BLaER1 (cell line): ENCODE measurements around the gene TOMM5.

Experiments used
- H3K27ac ChIP-seq: shearing (Covaris generic); formaldehyde crosslinking; 2 replicates; pipeline ENCODE4 v1.8.1; 2022
- H3K27me3 ChIP-seq: shearing (Covaris generic); formaldehyde crosslinking; 2 replicates; pipeline ENCODE4 v1.8.1; 2022
- H3K36me3 ChIP-seq: shearing (Covaris generic); formaldehyde crosslinking; 2 replicates; pipeline ENCODE4 v1.8.1; 2022
- H3K4me1 ChIP-seq: shearing (Covaris generic); formaldehyde crosslinking; 2 replicates; pipeline ENCODE4 v1.8.1; 2022
- H3K4me2 ChIP-seq: shearing (Covaris generic); formaldehyde crosslinking; 2 replicates; pipeline ENCODE4 v1.8.1; 2022
- H3K4me3 ChIP-seq: shearing (Covaris generic); formaldehyde crosslinking; 2 replicates; pipeline ENCODE4 v1.8.1; 2022
- H3K9ac ChIP-seq: shearing (Covaris generic); formaldehyde crosslinking; 2 replicates; pipeline ENCODE4 v1.8.1; 2022
- H3K9me3 ChIP-seq: shearing (Covaris generic); formaldehyde crosslinking; 2 replicates; pipeline ENCODE4 v1.8.1; 2022
- H4K20me1 ChIP-seq: shearing (Covaris generic); formaldehyde crosslinking; 2 replicates; pipeline ENCODE4 v1.8.1; 2022
- Cebpa-rat ChIP-seq: shearing (Covaris generic); IDR thresholded peaks from 2 replicates; pipeline ENCODE4 v1.8.1; 2022

The TOMM5 gene

DNA sequence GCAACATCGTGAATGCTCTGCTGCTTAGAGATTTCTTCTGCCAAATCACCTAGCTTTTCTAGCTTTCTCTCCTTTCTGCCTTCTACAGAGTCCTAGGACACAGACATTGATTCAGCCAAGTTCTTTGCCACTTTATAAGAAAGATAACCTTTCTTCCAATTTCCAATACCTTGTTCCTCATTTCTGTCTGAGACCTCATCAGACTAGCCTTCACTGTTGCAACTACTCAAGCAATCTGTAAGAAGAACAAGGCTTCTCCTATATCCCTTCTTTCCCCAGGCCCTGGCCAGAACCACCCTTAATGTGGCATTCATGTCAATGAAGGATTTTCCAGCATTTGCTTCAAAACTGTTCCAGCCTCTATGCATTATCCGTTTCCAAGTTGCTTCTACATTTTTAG, 40.5 kb downstream of the TOMM5 start:
- H3K36me3 ChIP-seq = 0 out of 2 replicates have a peak, but pooled peaks cover 8% of the 10 kb centered on the region
- 0 out of 2 replicates have a peak, but pooled peaks cover 7% of the 10 kb centered on the region for H4K20me1 ChIP-seq
- no peak overlapping the region for H3K27ac ChIP-seq
- TF ChIP-seq Cebpa-rat = no peak
- H3K4me1 ChIP-seq = peaks cover 6% of the 10 kb centered on the region; the same call in 1 of the 2 replicates
- no peak overlapping the region for H3K4me3 ChIP-seq
- peaks cover 9% of the 10 kb centered on the region for H3K9me3 ChIP-seq
- H3K27me3 ChIP-seq = no peaks in the 10 kb centered on the region
- no peak overlapping the region for H3K9ac ChIP-seq
- no peak overlapping the region for H3K4me2 ChIP-seq

- no peak overlapping the region for H3K4me2 ChIP-seq
- H3K36me3 ChIP-seq = 0 out of 2 replicates have a peak, but pooled peaks cover 8% of the 10 kb centered on the region
- peaks cover 9% of the 10 kb centered on the region for H3K9me3 ChIP-seq
- no peaks in the 10 kb centered on the region for H3K27me3 ChIP-seq
- H3K4me1 ChIP-seq = peaks cover 6% of the 10 kb centered on the region; the same call in 1 of the 2 replicates
- H3K27ac ChIP-seq = no peak overlapping the region
- H3K9ac ChIP-seq = no peak overlapping the region
- H3K4me3 ChIP-seq = no peak overlapping the region
- no peak for TF ChIP-seq Cebpa-rat
- 0 out of 2 replicates have a peak, but pooled peaks cover 7% of the 10 kb centered on the region for H4K20me1 ChIP-seq
Measured at GRCh38 chr9:37551468-37551867, 40.9 kb downstream of the TOMM5 start.

DNA sequence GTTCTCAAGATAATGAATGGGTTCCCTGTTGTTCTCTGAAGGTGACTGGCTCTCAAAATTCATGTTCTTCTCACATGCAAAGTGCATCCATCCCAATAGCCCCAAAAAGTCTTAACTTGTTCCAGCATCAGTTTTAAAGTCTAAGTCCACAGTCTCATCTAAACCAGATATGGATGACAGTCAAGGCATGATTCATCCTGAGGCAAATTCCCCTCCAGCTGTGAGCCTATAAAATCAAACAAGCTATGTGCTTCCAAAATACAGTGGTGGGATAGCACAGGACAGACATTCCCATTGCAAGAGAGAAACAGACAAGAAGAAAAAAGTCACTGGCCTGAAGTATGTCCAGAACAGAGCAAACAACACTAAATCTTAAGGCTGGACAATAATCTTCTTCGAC, 41.6 kb downstream of the TOMM5 start:
- Histone ChIP-seq H3K4me3 (no peak overlapping the region), H4K20me1 (0 out of 2 replicates have a peak, but pooled peaks cover 7% of the 10 kb centered on the region), H3K27ac (no peak overlapping the region), H3K9me3 (peaks cover 13% of the 10 kb centered on the region), H3K4me1 (peaks cover 6% of the 10 kb centered on the region; the same call in 1 of the 2 replicates), H3K27me3 (no peaks in the 10 kb centered on the region), H3K4me2 (no peak overlapping the region), H3K9ac (no peak overlapping the region), H3K36me3 (0 out of 2 replicates have a peak, but pooled peaks cover 8% of the 10 kb centered on the region)
- TF ChIP-seq Cebpa-rat = no peak

GRCh38 chr9:37549527-37549926, 42.9 kb downstream of the TOMM5 start:
- Histone ChIP-seq H3K9me3 (peaks cover 13% of the 10 kb centered on the region), H3K27me3 (no peaks in the 10 kb centered on the region), H3K27ac (no peak overlapping the region), H3K4me3 (no peak overlapping the region), H3K36me3 (0 out of 2 replicates have a peak, but pooled peaks cover 8% of the 10 kb centered on the region), H3K4me1 (peaks cover 6% of the 10 kb centered on the region; the same call in 1 of the 2 replicates), H4K20me1 (0 out of 2 replicates have a peak, but pooled peaks cover 7% of the 10 kb centered on the region), H3K9ac (no peak overlapping the region), H3K4me2 (no peak overlapping the region)
- no peak for TF ChIP-seq Cebpa-rat

- Histone ChIP-seq H3K4me2 (no peak overlapping the region), H3K27ac (no peak overlapping the region), H3K4me3 (no peak overlapping the region), H3K9ac (no peak overlapping the region), H3K36me3 (0 out of 2 replicates have a peak, but pooled peaks cover 8% of the 10 kb centered on the region), H3K9me3 (peaks cover 13% of the 10 kb centered on the region), H3K4me1 (peaks cover 6% of the 10 kb centered on the region; the same call in 1 of the 2 replicates), H4K20me1 (0 out of 2 replicates have a peak, but pooled peaks cover 7% of the 10 kb centered on the region), H3K27me3 (no peaks in the 10 kb centered on the region)
- no peak for TF ChIP-seq Cebpa-rat
Measured at GRCh38 chr9:37547328-37547878, 45.0 kb downstream of the TOMM5 start.

- Histone ChIP-seq H3K4me1 (peaks cover 6% of the 10 kb centered on the region; the same call in 1 of the 2 replicates), H3K9me3 (peaks cover 13% of the 10 kb centered on the region), H4K20me1 (no peaks in the 10 kb centered on the region), H3K4me2 (no peak overlapping the region), H3K27me3 (no peaks in the 10 kb centered on the region), H3K36me3 (peaks cover 31% of the 10 kb centered on the region), H3K27ac (no peak overlapping the region), H3K9ac (no peak overlapping the region), H3K4me3 (no peak overlapping the region)
- TF ChIP-seq Cebpa-rat = no peak
Measured at GRCh38 chr9:37543468-37543867, 48.9 kb downstream of the TOMM5 start.

- Histone ChIP-seq H4K20me1 (no peaks in the 10 kb centered on the region), H3K4me3 (no peak overlapping the region), H3K36me3 (peaks cover 36% of the 10 kb centered on the region), H3K4me1 (peaks cover 6% of the 10 kb centered on the region; the same call in 1 of the 2 replicates), H3K27me3 (no peaks in the 10 kb centered on the region), H3K4me2 (no peak overlapping the region), H3K9me3 (peaks cover 13% of the 10 kb centered on the region), H3K27ac (no peak overlapping the region), H3K9ac (no peak overlapping the region)
- TF ChIP-seq Cebpa-rat = no peak
Measured at GRCh38 chr9:37542895-37543294, 49.5 kb downstream of the TOMM5 start.

DNA sequence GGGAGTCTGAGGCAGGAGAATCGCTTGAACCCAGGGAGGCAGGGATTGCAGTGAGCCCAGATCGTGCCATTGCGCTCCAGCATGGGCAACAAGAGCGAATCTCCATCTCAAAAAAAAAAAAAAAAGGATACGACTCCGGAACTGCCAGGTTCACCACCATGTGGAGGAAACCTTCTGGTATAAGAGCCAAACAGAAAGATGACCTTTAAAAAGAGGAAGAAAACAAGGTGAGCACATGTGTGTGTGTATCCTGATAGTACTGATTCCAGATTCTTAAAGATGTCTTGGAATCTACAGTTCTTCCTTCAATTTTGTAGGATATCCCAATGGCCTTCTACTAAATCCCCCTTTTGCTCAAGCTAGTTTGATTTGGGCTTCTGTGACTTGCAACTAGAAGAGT, 49.9 kb downstream of the TOMM5 start:
- H3K9ac ChIP-seq = no peak overlapping the region
- peaks cover 10% of the 10 kb centered on the region for H3K9me3 ChIP-seq
- no peaks in the 10 kb centered on the region for H3K27me3 ChIP-seq
- H3K4me2 ChIP-seq = no peak overlapping the region
- peaks cover 36% of the 10 kb centered on the region for H3K36me3 ChIP-seq
- no peak for TF ChIP-seq Cebpa-rat
- H3K4me1 ChIP-seq = peaks cover 4% of the 10 kb centered on the region; the same call in 1 of the 2 replicates
- no peaks in the 10 kb centered on the region for H4K20me1 ChIP-seq
- H3K27ac ChIP-seq = no peak overlapping the region
- H3K4me3 ChIP-seq = no peak overlapping the region

DNA sequence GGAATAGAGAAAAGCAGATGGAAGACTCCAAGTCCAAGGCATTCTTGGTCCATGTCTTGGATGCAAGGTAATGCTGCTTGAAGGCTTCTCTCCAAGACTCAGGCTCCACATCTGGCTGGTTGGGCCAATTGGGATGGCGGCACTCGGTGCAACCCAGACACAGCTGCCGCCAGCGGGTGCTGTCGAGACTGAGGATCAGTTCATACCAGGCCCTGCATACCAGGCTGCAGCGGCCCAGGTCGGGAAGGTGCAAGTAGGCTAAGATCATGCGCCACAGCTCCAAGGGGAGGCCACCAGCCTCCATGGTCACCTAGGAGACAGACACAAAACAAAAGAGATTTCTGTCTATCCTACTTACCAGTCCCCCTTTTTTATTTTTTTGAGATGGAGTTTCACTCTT, 50.9 kb downstream of the TOMM5 start:
- TF ChIP-seq Cebpa-rat = no peak
- Histone ChIP-seq H3K9ac (no peak overlapping the region), H3K4me1 (no peaks in the 10 kb centered on the region), H3K9me3 (0 out of 2 replicates have a peak, but pooled peaks cover 4% of the 10 kb centered on the region), H3K4me3 (no peak overlapping the region), H3K27ac (no peak overlapping the region), H3K36me3 (peaks cover 42% of the 10 kb centered on the region), H3K27me3 (no peaks in the 10 kb centered on the region), H3K4me2 (no peak overlapping the region), H4K20me1 (no peaks in the 10 kb centered on the region)

DNA sequence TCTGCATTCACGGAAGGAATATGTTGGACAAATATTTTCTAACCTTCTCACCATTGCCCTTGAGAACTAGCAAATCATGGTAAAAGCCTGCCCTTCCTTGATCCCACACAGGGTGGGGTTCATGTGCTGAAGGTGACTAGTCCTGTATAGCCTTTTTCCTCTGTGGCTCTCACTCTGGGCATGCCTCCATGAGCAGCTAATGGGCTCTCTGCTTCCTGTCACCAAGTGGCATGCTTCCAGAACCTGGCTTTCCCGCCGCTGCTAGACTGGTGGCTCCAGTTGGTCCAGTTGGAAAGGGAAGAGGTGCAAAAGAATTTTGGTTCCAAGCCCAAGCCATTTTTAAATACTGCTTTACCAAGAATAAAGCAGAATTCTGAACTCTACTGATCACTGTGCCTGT, 51.8 kb downstream of the TOMM5 start:
- Histone ChIP-seq H3K4me2 (no peak overlapping the region), H4K20me1 (no peaks in the 10 kb centered on the region), H3K4me1 (no peaks in the 10 kb centered on the region), H3K27me3 (no peaks in the 10 kb centered on the region), H3K27ac (no peak overlapping the region), H3K36me3 (peaks cover 51% of the 10 kb centered on the region), H3K4me3 (no peak overlapping the region), H3K9me3 (no peaks in the 10 kb centered on the region), H3K9ac (no peak overlapping the region)
- TF ChIP-seq Cebpa-rat = no peak
